KMS-11 (cell line): ENCODE data around the gene HBZ.
"Not testable (repeated sequence)": the region's sequence is repeated elsewhere in the genome, so short reads cannot be mapped to it uniquely, and the experiment has no call there.

Source experiments
- H2AFZ ChIP-seq: fragments of 200-600 bp; sonication (generic); 2 replicates; pipeline ENCODE4 v1.6.1; 2016; ENCODE audit warnings: antibody characterized with exemption, mixed run types, low read depth
- H3K27ac ChIP-seq: fragments of 200-600 bp; sonication (generic); 2 replicates; pipeline ENCODE4 v1.6.1; 2016; ENCODE audit warnings: mild to moderate bottlenecking, mixed run types
- H3K27me3 ChIP-seq: fragments of 200-600 bp; sonication (generic); 2 replicates; pipeline ENCODE4 v1.6.1; 2017; ENCODE audit warnings: mild to moderate bottlenecking, low read depth, mixed run types, moderate library complexity; ENCODE audit not compliant: insufficient read depth
- H3K36me3 ChIP-seq: fragments of 200-600 bp; sonication (generic); 2 replicates; pipeline ENCODE4 v1.6.1; 2017; ENCODE audit warnings: mild to moderate bottlenecking, mixed run types; ENCODE audit not compliant: insufficient read depth
- H3K4me1 ChIP-seq: fragments of 200-600 bp; sonication (generic); 2 replicates; pipeline ENCODE4 v1.6.1; 2016; ENCODE audit warnings: mild to moderate bottlenecking, low read depth, mixed run types; ENCODE audit not compliant: poor library complexity, severe bottlenecking
- H3K4me2 ChIP-seq: fragments of 200-600 bp; sonication (generic); 2 replicates; pipeline ENCODE4 v1.7.0; 2016; ENCODE audit warnings: mild to moderate bottlenecking, mixed run types
- H3K4me3 ChIP-seq: fragments of 200-600 bp; sonication (generic); IDR thresholded peaks from 2 replicates; pipeline ENCODE4 v1.6.1; 2017; ENCODE audit warnings: low read depth, low read length, mixed read lengths; ENCODE audit not compliant: insufficient read depth
- H3K79me2 ChIP-seq: fragments of 200-600 bp; sonication (generic); 2 replicates; pipeline ENCODE4 v1.6.1; 2016; ENCODE audit warnings: low read depth, mixed run types; ENCODE audit not compliant: insufficient read depth
- H3K9ac ChIP-seq: fragments of 200-600 bp; sonication (generic); 2 replicates; pipeline ENCODE4 v1.6.1; 2016; ENCODE audit warnings: mild to moderate bottlenecking, mixed run types
- H4K20me1 ChIP-seq: fragments of 200-600 bp; sonication (generic); 2 replicates; pipeline ENCODE4 v1.6.1; 2016; ENCODE audit warnings: mild to moderate bottlenecking, mixed run types; ENCODE audit not compliant: insufficient read depth
- TF ChIP-seq, protein P1 (sequence below): fragments of 200-600 bp; sonication (generic); conservative IDR thresholded peaks from 2 replicates; pipeline ENCODE4 v1.6.1; 2017; ENCODE audit warnings: low read depth, mild to moderate bottlenecking, antibody characterized with exemption, low read length, moderate library complexity, mixed read lengths

HBZ gene

DNA sequence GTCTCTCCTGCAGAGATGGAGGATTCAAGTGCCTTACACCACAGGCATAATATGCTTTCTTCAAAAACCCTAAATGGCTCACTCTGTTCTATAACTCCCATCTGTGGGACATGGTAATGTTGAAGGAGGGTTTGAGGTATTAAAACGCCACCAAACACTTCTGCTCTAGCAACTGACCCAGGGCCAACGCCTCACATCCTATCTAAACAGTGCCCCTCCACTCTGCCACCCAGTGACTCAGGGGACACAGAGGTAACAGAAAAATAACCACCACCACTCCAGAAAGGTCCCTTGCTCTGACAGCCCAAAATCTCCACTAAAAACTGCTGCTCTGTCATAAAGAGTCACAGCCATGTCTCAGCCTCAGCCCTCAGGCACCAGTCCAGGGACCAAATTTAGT lies 31.7 kb upstream of the HBZ start:
- Histone ChIP-seq H4K20me1 (peaks cover 3% of the 10 kb centered on the region; the same call in 1 of the 2 replicates), H3K27me3 (no peaks in the 10 kb centered on the region), H3K27ac (no peak overlapping the region), H3K36me3 (no peaks in the 10 kb centered on the region), H3K4me3 (no peak overlapping the region), H3K9ac (no peak overlapping the region), H3K79me2 (no peaks in the 10 kb centered on the region), H3K4me2 (no peak overlapping the region), H2AFZ (no peak overlapping the region), H3K4me1 (peaks cover 3% of the 10 kb centered on the region)
- TF ChIP-seq, protein P1, sequence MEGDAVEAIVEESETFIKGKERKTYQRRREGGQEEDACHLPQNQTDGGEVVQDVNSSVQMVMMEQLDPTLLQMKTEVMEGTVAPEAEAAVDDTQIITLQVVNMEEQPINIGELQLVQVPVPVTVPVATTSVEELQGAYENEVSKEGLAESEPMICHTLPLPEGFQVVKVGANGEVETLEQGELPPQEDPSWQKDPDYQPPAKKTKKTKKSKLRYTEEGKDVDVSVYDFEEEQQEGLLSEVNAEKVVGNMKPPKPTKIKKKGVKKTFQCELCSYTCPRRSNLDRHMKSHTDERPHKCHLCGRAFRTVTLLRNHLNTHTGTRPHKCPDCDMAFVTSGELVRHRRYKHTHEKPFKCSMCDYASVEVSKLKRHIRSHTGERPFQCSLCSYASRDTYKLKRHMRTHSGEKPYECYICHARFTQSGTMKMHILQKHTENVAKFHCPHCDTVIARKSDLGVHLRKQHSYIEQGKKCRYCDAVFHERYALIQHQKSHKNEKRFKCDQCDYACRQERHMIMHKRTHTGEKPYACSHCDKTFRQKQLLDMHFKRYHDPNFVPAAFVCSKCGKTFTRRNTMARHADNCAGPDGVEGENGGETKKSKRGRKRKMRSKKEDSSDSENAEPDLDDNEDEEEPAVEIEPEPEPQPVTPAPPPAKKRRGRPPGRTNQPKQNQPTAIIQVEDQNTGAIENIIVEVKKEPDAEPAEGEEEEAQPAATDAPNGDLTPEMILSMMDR: no peak

DNA sequence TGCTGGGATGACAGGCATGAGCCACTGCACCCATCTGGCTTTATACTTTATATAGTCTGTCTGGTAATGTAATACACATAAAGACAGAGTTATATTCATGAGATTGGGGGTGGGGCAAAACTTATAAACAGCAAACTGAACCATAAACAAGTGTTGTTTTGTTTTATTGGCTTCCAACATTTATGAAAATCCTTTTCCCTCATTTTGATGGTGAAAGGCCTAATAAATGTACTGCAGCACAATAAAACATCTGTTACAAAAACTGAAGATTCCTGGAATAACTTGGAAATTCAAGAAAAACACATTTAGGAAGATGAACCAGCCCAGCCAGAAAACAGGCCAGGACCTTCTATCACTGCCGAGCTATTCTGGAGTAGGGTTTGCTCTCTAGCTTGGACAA lies 30.1 kb upstream of the HBZ start:
- TF ChIP-seq, protein P1: no peak
- no peaks in the 10 kb centered on the region for H3K36me3 ChIP-seq

DNA sequence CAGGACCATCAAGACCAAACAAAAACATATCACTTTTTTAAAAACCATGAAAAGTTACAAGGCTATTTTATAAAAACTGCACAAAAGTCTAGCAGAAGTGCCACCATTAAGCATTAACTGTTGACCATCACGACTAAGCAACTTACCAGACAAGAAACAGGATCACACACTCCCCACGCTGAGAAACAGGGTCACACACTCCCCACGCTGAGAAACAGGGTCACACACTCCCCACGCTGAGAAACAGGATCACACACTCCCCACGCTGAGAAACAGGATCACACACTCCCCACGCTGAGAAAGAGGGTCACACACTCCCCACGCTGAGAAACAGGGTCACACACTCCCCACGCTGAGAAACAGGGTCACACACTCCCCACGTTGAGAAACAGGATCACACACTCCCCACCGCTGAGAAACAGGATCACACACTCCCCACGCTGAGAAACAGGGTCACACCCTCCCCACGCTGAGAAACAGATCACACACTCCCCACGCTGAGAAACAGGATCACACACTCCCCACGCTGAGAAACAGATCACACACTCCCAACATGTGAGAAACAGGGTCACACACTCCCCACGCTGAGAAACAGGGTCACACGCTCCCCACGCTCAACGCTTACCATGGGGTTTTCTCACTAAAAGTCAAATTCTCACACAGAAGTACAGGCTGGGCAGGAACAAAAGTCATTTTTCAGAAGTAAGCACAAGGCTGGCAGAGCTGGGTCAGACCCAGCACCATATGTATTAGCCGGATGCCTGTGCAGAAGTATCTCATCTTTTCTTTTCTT lies 28.7 kb upstream of the HBZ start:
- H3K9ac ChIP-seq, H3K27me3 ChIP-seq, H3K4me2 ChIP-seq, H2AFZ ChIP-seq, H3K4me3 ChIP-seq, H4K20me1 ChIP-seq, H3K79me2 ChIP-seq, H3K27ac ChIP-seq, H3K36me3 ChIP-seq, H3K4me1 ChIP-seq: not testable (repeated sequence)

More for the DNA sequence above, 30.1 kb upstream of the HBZ start:
- Histone ChIP-seq H3K4me1 (peaks cover 3% of the 10 kb centered on the region), H2AFZ (no peak overlapping the region), H4K20me1 (peaks cover 3% of the 10 kb centered on the region), H3K27ac (no peak overlapping the region), H3K9ac (no peak overlapping the region), H3K4me3 (no peak overlapping the region), H3K79me2 (no peaks in the 10 kb centered on the region), H3K4me2 (no peak overlapping the region), H3K27me3 (no peaks in the 10 kb centered on the region)

DNA sequence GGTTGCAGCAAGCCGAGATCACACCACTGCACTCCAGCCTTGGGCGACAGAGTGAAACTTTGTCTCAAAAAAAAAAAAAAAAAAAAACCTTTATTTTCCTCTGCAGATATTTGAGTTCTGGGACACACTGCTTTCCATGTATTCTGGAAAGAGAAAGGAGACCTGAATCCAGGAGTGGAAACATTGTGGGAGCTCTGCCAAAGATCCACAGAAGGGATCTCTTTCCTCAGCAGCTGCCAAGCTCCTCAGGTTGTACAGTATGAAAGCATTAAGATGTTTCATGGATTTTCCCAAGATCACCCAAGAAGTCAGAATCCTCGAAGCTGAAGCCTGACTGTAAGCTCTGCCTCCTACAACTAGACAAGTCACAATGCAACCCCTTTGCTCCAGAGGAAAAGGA lies 27.4 kb upstream of the HBZ start:
- TF ChIP-seq, protein P1: no peak
- H3K79me2 ChIP-seq: no peaks in the 10 kb centered on the region
- peaks cover 3% of the 10 kb centered on the region for H4K20me1 ChIP-seq
- H3K4me3 ChIP-seq: no peak overlapping the region
- H3K4me2 ChIP-seq: no peak overlapping the region
- H3K36me3 ChIP-seq: no peaks in the 10 kb centered on the region
- no peaks in the 10 kb centered on the region for H3K4me1 ChIP-seq
- H3K27ac ChIP-seq: no peak overlapping the region
- no peak overlapping the region for H3K9ac ChIP-seq
- H3K27me3 ChIP-seq: no peaks in the 10 kb centered on the region
- no peak overlapping the region for H2AFZ ChIP-seq

DNA sequence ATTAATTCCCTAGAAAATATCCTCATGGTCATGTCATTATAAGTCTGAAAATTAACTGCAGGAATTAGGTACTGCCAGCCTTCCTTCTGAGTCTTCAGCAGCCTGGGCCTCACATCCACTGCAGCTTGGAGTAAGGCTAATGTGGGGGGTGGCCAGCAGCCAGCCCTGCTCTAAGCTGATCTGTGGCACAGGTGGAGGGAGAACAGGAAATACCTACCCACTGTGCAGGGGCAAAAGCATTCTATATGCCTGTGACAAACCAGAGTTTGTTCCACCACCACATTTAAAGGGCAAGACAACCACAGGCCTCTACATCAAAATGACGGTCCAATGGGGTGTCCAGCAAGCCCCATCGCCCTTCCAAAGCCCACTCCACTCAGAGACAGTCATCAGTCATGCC lies 23.4 kb upstream of the HBZ start:
- no peak overlapping the region for H3K4me3 ChIP-seq
- TF ChIP-seq, protein P1: no peak
- no peak overlapping the region for H3K27ac ChIP-seq
- no peaks in the 10 kb centered on the region for H3K4me1 ChIP-seq
- H3K79me2 ChIP-seq: no peaks in the 10 kb centered on the region
- H3K4me2 ChIP-seq: no peak overlapping the region
- H3K36me3 ChIP-seq: no peaks in the 10 kb centered on the region
- H3K9ac ChIP-seq: no peak overlapping the region
- no peak overlapping the region for H2AFZ ChIP-seq
- H4K20me1 ChIP-seq: no peaks in the 10 kb centered on the region; the same call in 1 of the 2 replicates
- H3K27me3 ChIP-seq: no peaks in the 10 kb centered on the region
